K562 (cell line): Measurements from ENCODE around the gene CDH2.

Experiments
- CTCF ChIP-seq, 3 experiments: IDR thresholded peaks in 2 of 3; conservative IDR thresholded peaks in 1 of 3; 2 replicates each; pipeline ENCODE4 v1.5.1; 2011 to 2012; ENCODE audit warnings: low read length in 3 of 3, mild to moderate bottlenecking in 3 of 3, control low read depth in 2 of 3, improper control_type of control experiment in 1 of 3, inconsistent platforms in 1 of 3, low read depth in 1 of 3, mixed read lengths in 1 of 3, moderate library complexity in 1 of 3; ENCODE audit not compliant: insufficient read depth in 2 of 3
- E2F4 ChIP-seq: sonication (generic); formaldehyde crosslinking; IDR thresholded peaks from 2 replicates; pipeline ENCODE4 v1.8.0; 2022; ENCODE audit warnings: mild to moderate bottlenecking, low read depth, missing genetic modification reagents
- SAFB ChIP-seq: fragments of 200-400 bp; formaldehyde crosslinking; IDR thresholded peaks from 2 replicates; pipeline ENCODE4 v1.6.1; 2017; ENCODE audit warnings: low read depth, low read length, borderline replicate concordance
- ZBTB40 ChIP-seq, 2 experiments: fragments of 450-650 bp in 1 of 2; sonication (generic) in 1 of 2; formaldehyde crosslinking in 1 of 2; IDR thresholded peaks; 2 replicates each; pipeline versions ENCODE4 v1.7.1 to v1.9.0; 2016 to 2022; ENCODE audit warnings: inconsistent platforms in 1 of 2, mild to moderate bottlenecking in 1 of 2, missing genetic modification reagents in 1 of 2
- ZFP30 ChIP-seq: fragments of 250-450 bp; sonication (Bioruptor Pico); IDR thresholded peaks from 2 replicates; pipeline ENCODE4 v1.8.0; 2022; ENCODE audit warnings: moderate library complexity, mild to moderate bottlenecking, inconsistent platforms, borderline replicate concordance
- ZNF124 ChIP-seq: sonication (generic); formaldehyde crosslinking; IDR thresholded peaks from 2 replicates; pipeline ENCODE4 v1.8.1; 2022; ENCODE audit warnings: missing genetic modification reagents

DNA sequence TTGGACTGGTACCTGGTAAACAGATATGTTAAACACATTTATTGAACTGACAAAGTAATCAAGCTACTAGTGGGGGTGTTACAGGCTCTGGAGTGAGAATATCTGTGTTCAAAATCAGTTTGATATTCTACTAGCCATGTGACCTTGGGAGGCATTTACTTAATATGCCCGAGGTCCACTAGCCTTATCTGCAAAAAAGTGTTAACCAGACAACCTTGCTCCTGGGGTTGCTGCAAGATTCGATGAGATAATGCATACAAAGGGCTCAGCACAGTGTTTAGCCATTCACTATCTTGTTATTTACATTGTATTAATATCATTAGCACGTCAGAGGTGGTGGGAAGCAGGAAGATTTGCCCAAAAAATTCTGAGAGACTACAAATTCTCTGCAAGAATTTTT lies 103.3 kb downstream of the CDH2 start:
- no peak for TF ChIP-seq SAFB
- TF ChIP-seq CTCF (IDR thresholded peaks at IDR 0.05 in 2 of 3, conservative IDR thresholded peaks at IDR 0.05 in 1 of 3; ENCODE audit: insufficient read depth in 2 of 3, low read depth in 1 of 3, low read length in 3 of 3), result no peak
- TF ChIP-seq ZFP30 (CRISPR knock-in tag), result no peak
- no peak for TF ChIP-seq ZNF124 (CRISPR knock-in tag)
- TF ChIP-seq ZBTB40 (IDR thresholded peaks at IDR 0.05), result no peak
- no peak for TF ChIP-seq ZBTB40 (CRISPR knock-in tag; IDR thresholded peaks at IDR 0.05)
- TF ChIP-seq E2F4 (CRISPR knock-in tag), result no peak
